Stimulated activated CD8-positive, alpha-beta memory T cell treated with anti-CD3 and anti-CD28 coated beads, Interleukin-7, amount 100 ng/mL, for 4 hours (primary cell): ENCODE measurements around the gene RUSF1.
"Not testable (repeated sequence)": the region's sequence is repeated elsewhere in the genome, so short reads cannot be mapped to it uniquely, and the experiment has no call there.

Experiments used
- DNase-seq, 2 donors: peaks; one replicate each; pipeline ENCODE4 v3.0.0-alpha.2; 2020; ENCODE audit warnings: low read depth in 2 of 2

Gene RUSF1

DNA sequence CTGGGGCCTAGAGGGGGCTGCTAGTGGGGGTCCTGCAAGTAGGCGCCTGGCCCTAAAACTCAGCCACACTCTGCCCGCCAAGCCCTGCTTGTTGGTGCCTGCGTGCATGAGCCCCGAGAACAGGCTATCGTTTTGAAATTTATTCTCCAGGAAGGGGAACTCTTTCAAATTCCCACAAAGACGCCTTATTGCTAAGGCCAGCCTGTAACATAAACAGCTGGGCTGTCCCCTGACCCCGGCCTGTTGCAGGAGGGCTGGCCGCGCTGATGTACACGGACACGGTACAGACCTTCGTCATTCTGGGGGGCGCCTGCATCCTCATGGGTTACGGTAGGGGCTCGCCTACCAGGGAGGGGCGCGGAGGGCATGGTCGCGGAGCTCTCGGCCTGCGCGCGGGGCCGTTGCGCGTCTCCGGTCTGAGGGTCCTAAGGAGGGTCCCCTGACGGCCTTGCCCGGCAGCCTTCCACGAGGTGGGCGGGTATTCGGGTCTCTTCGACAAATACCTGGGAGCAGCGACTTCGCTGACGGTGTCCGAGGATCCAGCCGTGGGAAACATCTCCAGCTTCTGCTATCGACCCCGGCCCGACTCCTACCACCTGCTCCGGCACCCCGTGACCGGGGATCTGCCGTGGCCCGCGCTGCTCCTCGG is 21.0 kb downstream of the RUSF1 start:
- no peak for DNase-seq

DNA sequence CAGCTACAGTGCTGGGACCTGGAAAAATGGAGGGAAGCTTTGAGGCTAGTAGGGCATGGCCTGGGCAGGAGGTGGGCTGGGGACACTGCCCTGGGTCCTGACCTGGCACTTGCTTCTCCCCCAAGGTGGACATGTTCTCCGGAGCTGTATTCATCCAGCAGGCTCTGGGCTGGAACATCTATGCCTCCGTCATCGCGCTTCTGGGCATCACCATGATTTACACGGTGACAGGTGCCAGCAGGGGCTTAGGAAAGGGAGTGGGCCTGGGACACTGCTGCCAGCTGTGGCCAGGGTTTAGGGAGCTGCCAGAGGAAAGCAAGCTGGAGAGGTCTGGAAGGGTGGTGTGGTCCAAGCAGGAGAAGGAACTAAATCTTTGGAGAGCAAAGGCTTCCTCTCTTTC is 22.1 kb downstream of the RUSF1 start:
- no peak for DNase-seq

DNA sequence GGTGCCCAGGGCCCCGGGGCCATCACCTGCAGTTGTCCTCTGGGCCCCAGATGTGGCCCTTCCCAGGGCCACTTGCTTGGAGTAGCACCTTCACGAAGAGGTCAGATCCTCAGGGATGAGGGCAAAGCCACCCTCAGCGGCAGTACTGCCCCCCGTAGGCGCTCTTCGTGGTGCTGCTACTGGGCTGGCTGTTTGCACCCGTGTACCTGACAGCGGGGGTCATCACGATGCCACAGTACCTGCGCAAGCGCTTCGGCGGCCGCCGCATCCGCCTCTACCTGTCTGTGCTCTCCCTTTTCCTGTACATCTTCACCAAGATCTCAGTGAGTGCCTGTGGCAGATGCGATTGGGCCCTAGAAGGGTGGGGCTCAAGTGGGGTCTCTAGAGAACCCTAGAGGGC is 22.6 kb downstream of the RUSF1 start:
- DNase-seq = no peak

DNA sequence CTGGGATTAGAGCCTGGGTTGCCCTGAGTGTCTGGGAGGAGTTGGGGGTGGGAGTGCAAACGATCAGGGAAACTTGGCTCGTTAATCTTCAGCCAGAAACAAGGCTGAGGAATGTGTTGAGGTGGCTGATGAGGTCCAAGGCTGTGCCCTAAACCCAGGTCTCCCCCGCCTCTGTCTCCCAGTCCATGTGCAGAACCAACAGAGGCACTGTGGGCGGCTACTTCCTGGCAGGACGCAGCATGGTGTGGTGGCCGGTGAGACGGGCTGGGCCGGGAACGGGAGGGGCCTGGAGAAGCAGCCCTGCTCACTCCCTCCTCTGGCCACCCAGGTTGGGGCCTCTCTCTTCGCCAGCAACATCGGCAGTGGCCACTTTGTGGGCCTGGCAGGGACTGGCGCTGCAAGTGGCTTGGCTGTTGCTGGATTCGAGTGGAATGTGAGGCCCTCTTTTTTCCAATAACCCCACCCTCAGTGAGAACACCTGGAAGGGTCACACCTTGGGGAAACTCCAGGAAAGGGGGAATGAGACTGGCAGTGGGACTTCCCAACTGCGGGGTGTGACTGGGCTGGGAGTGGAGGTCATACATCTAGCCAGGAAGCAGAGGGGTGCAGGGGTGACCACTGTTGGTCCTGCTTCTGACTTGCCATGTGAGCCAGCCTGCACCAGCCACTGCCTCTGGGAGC is 23.6 kb downstream of the RUSF1 start:
- DNase-seq = no peak

DNA sequence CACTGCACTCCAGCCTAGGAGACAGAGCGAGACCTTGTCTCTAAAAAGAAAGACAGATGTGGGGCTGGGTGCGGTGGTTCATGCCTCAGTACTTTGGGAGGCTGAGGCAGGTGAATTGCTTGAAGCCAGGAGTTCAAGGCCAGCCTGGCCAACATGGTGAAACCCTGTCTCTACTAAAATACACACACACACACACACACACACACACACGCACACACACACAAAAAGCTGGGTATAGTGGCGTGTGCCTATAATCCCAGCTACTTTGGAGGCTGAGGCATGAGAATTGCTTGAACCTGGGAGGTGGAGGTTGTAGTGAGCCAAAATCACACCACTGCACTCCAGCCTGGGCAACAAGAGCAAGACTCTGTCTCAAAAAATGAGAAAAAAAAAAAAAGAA is 24.1 kb downstream of the RUSF1 start:
- not testable (repeated sequence) for DNase-seq

DNA sequence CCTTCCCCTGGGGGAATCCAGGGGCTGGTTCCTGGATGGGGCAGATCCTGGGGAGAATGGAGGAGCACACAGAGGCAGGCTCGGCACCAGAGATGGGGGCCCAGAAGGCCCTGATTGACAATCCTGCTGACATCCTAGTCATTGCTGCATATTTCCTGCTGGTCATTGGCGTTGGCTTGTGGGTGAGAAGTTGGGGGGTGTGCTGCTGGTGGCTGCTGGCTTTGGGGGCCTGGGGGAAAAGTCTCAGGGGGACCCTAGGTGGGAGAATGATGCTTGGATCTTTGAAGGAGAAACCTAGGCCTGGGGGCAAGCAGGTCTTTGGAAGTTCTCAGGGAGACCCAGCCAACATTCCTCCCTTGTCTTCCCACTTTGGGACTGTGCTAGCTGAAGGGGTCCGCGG is 25.1 kb downstream of the RUSF1 start, which contains the start of gene SLC5A2:
SLC5A2 (plus strand) TSS at position 43 of the 400 bp plus-strand sequence; CDS start at position 57, 14 bp downstream.
- no peak for DNase-seq

DNA sequence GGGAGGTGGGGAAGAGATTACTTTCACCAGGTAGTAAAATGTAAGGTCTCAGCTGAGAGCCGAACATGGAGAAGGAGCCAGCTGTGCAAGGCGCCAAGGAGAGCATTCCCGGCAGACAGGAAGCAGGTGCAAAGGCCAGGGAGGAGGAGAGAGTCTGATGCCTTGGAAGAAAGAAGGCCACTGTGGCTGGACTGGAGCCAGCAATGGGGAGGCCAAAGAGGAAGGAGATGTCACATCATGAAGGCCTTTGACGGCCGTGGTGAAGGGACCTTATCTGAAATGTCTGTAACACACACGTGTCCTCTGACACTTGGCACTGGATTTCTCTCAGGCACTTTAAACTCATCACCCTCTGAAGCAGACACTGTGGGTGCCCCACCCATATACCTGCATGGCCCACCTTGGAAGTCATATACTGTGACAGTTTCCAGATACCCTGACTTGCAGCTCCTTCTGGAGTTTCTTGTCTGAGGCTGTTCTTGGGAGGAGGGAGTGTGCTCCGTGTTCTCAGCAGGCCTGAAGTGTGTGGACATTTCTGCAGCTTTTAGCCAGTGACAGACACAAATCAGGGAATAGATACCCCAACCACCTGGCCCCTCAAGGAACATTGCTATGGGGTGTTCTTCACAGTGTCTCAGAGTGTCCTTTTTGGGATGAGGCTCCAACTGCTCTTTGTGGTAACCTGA is 27.2 kb downstream of the RUSF1 start:
- DNase-seq = no peak

DNA sequence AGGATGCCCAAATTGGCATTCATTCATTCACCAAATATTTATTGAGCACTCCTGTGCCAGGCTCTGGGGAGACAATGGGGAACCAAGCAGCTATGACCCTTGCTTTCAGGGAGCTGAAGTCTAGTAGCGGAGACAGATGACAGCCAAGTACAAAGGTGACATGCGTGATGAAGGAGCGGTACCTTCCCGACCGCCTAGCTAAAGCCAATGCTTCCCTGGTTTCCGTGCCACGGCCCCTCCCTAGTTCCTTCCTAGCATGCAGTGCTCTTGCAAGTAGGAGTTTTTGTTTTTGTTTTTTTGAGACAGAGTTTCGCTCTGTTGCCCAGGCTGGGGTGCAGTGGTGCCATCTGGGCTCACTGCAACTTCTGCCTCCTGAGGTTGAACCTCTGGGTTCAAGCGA is 28.4 kb downstream of the RUSF1 start:
- no peak for DNase-seq

DNA sequence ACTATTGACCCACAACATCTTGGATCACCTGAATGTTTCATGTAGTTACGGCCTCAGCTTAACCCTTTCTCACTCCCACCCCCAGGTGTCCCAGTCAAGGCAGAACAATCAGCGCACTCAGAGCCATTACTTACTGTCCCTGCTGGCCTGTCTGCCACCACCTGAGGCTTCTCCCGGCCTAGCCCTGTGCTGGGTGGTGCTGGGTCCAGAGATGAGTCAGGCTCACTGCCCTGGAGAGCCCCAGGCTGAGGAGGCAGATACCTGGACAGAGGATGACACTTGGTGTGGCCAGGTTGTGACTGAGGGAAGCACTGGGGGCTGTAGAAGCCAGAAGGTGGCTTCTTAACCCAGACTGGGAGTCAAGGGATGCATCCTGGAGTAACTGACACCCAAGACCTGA is 29.2 kb downstream of the RUSF1 start:
- no peak for DNase-seq

DNA sequence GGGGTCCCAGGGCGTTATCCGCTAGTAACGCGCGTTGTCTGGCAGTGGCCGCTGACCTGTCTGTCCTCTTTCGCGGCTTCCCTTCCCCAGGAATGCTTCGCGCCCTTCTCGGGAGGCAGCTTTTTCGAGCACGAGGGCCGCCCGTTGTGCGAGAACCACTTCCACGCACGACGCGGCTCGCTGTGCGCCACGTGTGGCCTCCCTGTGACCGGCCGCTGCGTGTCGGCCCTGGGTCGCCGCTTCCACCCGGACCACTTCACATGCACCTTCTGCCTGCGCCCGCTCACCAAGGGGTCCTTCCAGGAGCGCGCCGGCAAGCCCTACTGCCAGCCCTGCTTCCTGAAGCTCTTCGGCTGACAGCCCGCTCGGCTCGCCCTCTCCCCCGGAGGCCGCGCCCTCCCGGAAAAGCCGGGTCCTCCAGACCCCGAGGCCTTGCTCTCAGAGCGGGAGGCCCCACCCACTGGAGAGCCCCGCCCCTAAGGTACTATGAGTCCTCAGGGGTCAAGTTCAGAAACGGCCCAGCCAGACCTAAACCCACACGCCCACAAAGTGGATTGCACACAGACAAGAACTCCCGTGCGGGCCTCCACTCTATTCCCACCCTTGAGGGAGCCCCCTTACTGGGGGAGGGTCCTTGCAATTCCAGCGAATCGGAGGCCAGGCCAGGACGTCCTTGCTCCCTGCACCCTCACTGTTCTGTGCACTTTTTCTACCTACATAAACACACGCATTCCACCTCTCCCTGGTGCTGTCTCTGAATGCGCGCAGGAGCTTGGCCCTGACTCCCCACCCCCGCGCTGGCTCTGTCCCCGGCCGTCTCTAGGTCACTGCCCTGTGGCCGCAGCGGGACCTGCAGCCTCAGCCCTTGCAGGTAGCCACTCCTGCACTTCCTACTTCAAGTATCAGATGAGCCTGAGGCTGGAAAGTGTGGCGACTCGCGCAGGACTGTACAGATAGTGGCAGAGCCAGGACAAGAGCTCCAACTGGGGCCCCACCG is 30.7 kb downstream of the RUSF1 start:
- DNase-seq = peak in 1 of 2 donors; percentile 21

DNA sequence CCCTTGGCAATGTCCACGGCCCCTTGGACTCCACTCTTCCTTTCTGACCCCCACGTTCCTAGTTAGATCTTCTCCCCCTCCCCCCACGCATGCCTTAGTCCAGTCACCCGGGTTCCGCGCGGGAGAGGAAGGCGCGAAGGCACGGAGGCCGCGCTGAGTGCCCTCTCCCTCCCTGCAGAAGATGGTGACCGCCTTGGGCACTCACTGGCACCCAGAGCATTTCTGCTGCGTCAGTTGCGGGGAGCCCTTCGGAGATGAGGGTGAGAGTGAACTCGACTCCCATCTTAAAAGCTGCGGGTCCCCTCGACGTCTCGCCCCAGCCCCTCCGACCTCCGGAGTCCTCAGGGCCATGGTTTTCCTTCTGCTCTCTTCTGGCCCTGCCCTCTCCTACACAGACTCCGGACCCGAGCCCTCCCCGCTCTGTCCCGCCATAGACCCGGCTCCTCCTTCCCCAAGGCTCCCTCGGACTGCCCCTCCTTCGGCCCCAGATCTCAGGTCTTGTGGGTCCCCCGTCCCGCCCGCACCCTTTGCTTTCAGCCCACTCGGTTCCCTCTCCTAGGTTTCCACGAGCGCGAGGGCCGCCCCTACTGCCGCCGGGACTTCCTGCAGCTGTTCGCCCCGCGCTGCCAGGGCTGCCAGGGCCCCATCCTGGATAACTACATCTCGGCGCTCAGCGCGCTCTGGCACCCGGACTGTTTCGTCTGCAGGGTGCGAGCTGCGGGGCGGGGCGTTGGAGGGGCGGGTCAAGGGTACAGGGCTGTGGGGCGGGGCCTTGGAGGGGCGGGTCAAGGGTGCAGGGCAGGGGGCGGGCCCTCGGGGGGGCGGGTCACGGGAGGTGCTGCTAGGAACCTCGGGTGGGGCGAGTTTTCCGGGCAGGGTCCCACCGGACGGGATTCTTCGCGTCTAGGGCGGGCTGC is 31.6 kb downstream of the RUSF1 start:
- DNase-seq = peak; percentile 80 to 84

DNA sequence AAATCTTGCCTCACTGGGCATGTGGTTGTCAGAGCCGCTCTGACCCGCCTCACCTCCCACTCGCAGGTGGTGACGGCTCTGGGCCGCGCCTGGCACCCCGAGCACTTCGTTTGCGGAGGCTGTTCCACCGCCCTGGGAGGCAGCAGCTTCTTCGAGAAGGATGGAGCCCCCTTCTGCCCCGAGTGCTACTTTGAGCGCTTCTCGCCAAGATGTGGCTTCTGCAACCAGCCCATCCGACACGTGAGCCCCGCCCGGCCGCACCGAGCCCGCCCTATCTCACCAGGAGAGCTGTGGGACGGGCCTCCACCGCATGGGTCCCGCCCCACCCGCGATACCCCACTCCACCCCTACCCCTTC is 32.3 kb downstream of the RUSF1 start:
- DNase-seq = no peak

DNA sequence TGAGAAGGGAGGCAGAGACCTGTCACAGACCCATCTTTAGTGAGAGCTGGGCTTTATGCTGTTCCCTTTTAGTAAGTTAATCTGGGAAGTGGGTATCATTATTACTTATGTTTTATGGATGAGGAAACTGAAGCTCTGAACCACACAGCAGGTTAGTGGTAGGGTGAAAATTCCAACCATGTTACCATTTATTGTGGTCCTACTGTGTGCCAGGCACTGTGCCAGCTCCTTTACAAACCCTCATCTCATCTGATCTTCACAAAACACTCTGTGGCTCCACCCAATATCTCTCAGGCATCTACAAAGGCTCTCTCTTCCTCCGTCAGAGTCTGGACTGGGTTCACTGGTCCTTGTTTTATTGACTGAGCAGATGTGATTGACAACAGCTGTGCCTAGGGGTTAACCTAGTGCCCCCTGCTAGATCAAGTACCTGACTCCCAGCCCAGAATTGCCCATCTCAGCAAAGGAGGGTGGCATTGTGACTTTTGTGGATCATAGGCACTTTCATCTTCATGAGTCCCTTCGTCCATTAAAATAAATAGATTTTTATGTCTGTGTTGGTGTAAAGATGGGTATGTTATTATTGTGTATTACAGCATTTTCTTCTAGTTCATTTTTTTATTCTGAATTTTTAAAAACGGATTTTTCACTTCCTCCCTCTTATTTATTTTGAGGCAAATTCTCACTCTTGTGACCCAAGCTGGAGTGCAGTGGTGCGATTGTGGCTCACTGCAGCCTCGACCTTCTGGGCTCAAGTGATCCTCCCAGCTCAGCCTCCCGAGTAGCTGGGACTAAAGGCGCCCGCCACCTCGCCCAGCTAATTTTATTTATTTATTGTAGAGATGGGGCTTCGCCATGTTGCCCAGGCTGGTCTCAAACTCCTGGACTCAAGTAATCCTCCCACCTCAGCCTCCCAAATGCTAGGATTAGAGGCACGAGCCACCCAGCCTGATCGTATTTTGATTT is 33.1 kb downstream of the RUSF1 start:
- no peak for DNase-seq

DNA sequence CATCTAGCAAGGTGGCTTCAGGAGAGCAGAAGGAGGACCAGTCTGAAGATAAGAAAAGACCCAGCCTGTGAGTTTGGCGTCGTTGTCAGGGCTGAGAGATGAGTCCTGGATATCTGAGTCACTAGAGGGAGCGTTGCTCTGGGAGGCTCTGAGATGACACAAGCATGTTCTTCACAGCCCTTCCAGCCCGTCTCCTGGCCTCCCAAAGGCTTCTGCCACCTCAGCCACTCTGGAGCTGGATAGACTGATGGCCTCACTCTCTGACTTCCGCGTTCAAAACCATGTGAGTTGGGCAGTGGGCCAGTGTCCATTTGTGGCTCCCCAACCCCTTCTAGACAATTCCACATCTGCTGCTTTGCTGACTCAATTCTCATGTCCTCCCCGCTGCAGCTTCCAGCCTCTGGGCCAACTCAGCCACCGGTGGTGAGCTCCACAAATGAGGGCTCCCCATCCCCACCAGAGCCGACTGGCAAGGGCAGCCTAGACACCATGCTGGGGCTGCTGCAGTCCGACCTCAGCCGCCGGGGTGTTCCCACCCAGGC is 33.9 kb downstream of the RUSF1 start:
- no peak for DNase-seq

DNA sequence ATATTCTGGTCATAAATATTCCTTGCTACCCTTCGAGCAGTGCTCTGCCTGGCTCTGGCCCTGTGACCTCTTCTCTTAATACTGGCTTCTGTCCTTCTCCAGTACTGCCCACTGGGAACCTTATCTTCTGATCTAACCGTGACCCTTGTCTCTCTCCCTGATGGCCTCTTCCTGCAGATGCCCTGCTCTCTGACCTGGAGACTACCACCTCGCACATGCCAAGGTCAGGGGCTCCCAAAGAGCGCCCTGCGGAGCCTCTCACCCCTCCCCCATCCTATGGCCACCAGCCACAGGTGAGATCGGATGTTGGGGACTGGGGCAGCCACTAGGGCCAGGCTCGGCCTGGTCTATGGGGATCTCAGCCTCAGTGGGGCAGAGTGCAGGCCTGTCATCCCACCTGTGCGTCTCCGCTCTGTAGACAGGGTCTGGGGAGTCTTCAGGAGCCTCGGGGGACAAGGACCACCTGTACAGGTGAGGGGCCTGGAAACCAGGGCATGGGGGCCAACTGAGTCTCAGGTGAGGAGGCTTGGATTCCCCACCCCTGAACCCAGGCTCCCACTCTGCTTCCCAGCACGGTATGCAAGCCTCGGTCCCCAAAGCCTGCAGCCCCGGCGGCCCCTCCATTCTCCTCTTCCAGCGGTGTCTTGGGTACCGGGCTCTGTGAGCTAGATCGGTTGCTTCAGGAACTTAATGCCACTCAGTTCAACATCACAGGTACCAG is 34.8 kb downstream of the RUSF1 start:
- no peak for DNase-seq

DNA sequence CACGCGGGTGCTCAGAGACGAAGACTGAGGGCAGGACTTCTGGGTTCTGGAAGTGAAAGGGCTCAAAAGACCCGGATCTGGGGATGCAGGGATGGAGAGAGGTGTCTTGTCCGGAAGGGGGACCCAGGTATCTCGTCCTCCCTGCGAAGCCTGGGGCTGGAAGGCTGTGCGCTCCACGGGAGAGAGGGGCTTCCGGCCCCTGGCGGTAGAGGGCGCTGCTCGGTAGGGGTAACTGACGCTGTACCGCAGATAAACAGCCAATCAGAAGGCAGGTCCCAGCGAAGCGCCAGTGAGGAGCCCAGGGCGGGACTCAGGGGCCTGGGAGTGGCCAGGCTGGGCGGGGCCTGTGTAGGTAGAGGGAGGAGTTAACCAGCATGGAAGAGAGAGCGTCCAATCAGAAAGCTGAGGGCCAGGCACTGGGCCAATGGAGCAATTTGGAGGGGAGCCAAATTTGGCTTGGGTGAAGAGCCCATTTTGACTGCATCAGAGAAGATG is 35.4 kb downstream of the RUSF1 start:
- no peak for DNase-seq

DNA sequence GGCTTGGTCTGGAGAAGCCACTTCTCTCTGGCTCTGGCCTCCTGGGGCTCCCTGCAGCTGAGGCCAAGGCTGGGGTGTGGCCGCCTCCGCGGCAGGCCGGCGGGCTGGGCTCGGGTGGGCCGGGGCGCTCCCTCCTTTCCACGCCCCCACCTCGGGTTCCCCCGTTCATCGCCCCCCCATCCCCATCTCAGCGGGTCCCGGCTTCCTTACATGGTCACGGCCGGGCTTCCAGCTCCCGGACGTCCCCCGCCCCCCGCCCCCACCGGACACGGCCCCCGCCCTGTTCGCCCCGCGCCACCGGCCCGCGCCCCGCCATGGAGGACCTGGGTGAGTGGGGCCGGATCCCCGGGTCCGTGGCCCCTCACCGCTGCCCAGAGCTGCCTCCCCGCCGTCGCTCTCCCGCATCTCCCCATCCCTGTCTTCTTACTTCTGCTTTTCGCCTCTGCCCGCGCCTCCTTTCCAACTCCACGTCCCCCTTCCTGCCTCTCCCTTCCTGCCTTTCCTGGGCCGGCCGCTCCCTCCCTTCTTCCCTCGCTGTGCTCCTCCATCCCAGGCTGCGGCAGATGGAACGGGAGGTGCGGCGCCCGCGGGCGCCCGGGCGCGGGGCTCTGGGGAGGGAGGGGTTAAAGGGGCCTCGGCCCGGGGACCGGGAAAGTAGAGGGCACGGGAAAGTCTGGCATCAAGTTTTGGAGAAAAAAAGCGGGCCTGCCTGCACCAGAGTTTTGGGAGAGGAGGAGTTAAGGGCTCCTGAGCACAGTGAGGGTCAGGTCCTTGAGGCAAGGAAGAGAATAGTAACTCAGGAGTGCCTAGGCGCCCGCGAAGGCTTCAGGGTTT is 36.1 kb downstream of the RUSF1 start, which contains the start of gene TGFB1I1:
TGFB1I1 (plus strand) TSS at position 278 of the 834 bp plus-strand sequence; CDS start at position 315, 37 bp downstream.
- DNase-seq = no peak
